D721Med (cell line): ENCODE measurements around the gene KIAA1958.

ENCODE experiments used
- DNase-seq: peaks from one replicate; pipeline ENCODE4 v3.0.0; 2011; ENCODE audit warnings: low spot score; ENCODE audit not compliant: insufficient read length
- FAIRE-seq: peaks from 2 replicates; lab custom pipeline; 2011; peaks lifted over from hg19 to GRCh38; lab: Jason Lieb, UNC
- TF ChIP-seq, protein P1 (sequence below): IDR thresholded peaks from 2 replicates; pipeline ENCODE4 v1.5.1; 2012; ENCODE audit warnings: mild to moderate bottlenecking, control low read depth; ENCODE audit not compliant: insufficient read depth; ENCODE audit errors: missing control alignments

The KIAA1958 gene

DNA sequence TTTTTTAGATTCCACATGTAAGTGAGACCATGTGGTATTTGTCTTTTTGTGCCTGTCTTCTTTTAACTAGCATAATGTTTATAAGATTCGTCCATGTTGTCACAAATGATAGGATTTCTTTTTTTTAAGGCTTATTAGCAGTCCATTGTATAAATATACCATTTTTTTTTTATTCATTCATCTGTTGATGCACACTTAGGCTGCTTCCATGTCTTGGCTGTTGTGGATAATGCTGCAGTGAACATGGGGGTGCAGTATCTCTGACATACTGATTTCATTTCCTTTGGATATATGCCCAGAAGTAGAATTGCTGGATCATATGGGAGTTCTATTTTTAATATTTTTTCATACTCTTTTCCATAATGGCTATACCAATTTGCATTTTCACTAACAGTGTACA lies 48.7 kb downstream of the KIAA1958 start:
- no peak for FAIRE-seq
- DNase-seq: no peak
- TF ChIP-seq, protein P1, sequence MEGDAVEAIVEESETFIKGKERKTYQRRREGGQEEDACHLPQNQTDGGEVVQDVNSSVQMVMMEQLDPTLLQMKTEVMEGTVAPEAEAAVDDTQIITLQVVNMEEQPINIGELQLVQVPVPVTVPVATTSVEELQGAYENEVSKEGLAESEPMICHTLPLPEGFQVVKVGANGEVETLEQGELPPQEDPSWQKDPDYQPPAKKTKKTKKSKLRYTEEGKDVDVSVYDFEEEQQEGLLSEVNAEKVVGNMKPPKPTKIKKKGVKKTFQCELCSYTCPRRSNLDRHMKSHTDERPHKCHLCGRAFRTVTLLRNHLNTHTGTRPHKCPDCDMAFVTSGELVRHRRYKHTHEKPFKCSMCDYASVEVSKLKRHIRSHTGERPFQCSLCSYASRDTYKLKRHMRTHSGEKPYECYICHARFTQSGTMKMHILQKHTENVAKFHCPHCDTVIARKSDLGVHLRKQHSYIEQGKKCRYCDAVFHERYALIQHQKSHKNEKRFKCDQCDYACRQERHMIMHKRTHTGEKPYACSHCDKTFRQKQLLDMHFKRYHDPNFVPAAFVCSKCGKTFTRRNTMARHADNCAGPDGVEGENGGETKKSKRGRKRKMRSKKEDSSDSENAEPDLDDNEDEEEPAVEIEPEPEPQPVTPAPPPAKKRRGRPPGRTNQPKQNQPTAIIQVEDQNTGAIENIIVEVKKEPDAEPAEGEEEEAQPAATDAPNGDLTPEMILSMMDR: no peak

DNA sequence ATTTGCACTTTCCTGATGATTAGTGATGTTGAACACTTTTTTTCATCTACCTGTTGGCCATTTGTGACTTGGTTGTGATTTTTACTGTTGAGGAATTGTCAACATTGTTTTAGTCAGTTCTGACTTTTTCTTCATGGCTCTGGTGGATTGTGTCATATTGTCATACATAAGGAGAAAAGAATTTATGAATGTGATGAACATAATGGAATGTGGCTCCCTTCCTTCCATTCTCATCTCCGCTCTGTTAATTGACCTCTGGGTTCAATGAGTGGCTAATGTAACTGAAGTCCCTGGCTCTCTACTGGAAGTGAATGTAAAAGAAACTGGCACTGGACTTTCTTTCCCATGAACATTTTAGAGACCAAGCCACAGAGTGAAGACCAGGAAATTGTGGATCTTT lies 49.2 kb downstream of the KIAA1958 start:
- TF ChIP-seq, protein P1: no peak
- no peak for DNase-seq
- FAIRE-seq: peak; percentile 25

- DNase-seq (no peak), FAIRE-seq (no peak)
- TF ChIP-seq, protein P1: no peak
Observed at GRCh38 chr9:112537561-112537960, 50.9 kb downstream of the KIAA1958 start.

DNA sequence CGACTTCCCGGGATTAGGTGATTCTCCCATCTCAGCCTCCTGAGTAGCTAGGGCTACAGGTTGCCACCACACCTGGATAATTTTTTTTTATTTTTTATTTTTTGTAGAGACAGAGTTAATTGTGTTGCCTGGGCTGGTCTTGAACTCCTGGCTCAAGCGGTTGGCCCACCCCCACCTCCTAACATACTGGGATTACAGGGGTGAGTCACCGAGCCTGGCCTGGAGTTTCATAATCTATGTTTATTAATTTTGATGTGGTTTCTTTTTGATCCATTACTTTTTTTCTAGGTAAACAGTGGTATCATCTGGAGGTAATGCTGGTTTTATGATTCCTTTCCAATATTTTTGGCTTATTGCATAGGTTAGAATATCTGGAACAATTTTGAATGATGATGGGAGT lies 54.2 kb downstream of the KIAA1958 start:
- FAIRE-seq: no peak
- TF ChIP-seq, protein P1: no peak
- no peak for DNase-seq

DNA sequence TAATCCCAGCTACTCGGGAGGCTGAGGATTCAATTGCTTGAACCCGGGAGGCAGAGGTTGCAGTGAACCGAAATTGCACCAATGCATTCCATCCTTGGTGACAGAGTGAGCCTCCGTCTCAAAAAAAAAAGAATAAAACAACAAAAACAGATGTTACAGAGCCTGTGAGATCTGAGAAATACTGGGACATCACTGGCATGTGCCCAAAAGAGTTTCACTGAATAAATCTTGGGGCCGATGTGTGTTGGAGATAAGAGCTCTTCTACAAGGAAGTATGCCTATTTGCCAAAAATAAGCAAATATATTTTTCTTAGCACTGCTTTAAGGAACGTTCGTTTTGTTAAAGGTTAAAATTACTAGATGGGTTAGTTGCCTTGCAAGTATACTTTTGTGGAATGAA lies 55.1 kb downstream of the KIAA1958 start:
- TF ChIP-seq, protein P1: no peak
- FAIRE-seq (peak; percentile 6), DNase-seq (no peak)

DNA sequence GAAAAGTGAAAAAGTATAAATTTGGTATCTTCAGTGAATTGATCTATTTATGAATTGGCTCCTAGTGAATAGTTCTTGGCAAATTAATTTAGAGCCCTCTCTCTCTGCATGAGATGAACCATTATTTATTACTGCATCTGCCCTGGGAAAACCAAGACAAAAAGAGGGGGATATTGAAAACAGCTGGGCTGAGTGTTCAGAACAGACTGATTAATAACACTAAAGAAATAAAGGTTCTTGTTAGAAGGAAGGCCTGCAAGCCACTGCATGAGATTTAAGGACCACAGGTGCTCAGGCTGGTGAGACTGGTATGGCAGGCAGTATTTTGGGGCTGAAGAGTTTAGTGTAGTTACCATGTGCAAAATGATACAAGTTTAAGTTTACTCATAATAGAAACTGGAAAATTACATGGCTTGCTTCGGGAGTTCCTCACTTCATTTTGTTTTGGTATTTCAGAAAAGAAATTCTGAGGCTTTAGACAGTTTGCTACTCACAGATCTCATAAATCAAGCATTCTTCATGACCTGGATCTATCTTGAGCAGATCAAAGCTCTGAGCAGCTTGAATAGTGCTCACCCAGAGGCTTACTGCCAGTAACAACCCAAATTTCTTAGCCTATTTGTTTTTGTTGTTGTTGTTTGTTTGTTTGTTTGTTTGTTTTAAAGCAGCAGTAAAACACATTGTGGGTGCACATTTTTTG lies 56.1 kb downstream of the KIAA1958 start:
- TF ChIP-seq, protein P1: no peak
- FAIRE-seq (no peak), DNase-seq (no peak)

- no peak for DNase-seq
- TF ChIP-seq, protein P1: no peak
- FAIRE-seq: no peak
Observed at GRCh38 chr9:112544477-112544876, 57.9 kb downstream of the KIAA1958 start.
